B cell (primary cell): ENCODE data around the gene EYA3. TPM values are rescaled to one million over a fixed set of nuclear protein-coding genes. Genes with fewer than 3 reads are reported as not detected.

Experiments used
- ATAC-seq: fragments of 200-7000 bp; cut with Tn5 transposase; one replicate; pipeline ENCODE4 v1.10.0; 2021; ENCODE audit warnings: low read depth, mild to moderate bottlenecking, moderate number of reproducible peaks, moderate library complexity
- CTCF ChIA-PET: fragments of 350-600 bp; sonication (Branson Sonifier 250); formaldehyde crosslinking; loops from one replicate; lab custom pipeline; 2021; ENCODE audit warnings: antibody characterized with exemption, inconsistent platforms; lab: Charles Lee
- POLR2A ChIA-PET: fragments of 350-600 bp; sonication (Branson Sonifier 250); formaldehyde crosslinking; loops from one replicate; lab custom pipeline; 2021; ENCODE audit warnings: antibody characterized with exemption; lab: Charles Lee
- DNase-seq: peaks from one replicate; pipeline ENCODE4 v3.0.0; 2013
- H2AFZ ChIP-seq: 2 replicates; pipeline ENCODE4 v1.6.1; 2012; ENCODE audit warnings: mild to moderate bottlenecking, low read depth, low read length; ENCODE audit not compliant: insufficient read depth, poor library complexity, severe bottlenecking
- H3K27ac ChIP-seq, 2 donors: 1 replicate in 1 of 2; 2 replicates in 1 of 2; pipeline ENCODE4 v1.5.1; 2012 to 2013; ENCODE audit warnings: low read length in 2 of 2, mild to moderate bottlenecking in 2 of 2, moderate library complexity in 1 of 2
- H3K27me3 ChIP-seq, 4 experiments: fragments of 200-600 bp in 1 of 4; sonication (generic) in 1 of 4; replicated peaks in 1 of 4; 1 replicate in 2 of 4; 2 replicates in 2 of 4; pipeline versions ENCODE4 v1.6.1 to v1.7.0; 2013 to 2016; ENCODE audit warnings: low read length in 3 of 4, mild to moderate bottlenecking in 2 of 4, mixed read lengths in 1 of 4, moderate library complexity in 1 of 4; ENCODE audit not compliant: insufficient read depth in 4 of 4, control insufficient read depth in 3 of 4; ENCODE audit errors: control extremely low read depth in 1 of 4
- H3K36me3 ChIP-seq, 2 experiments: replicated peaks in 1 of 2; 1 replicate in 1 of 2; 2 replicates in 1 of 2; pipeline versions ENCODE4 v1.6.1 to v1.7.1; 2013; ENCODE audit warnings: low read length in 1 of 2; ENCODE audit not compliant: insufficient read depth in 2 of 2, control insufficient read depth in 1 of 2; ENCODE audit errors: control extremely low read depth in 1 of 2, extremely low read depth in 1 of 2
- H3K4me1 ChIP-seq, 2 donors: fragments of 200-600 bp in 1 of 2; sonication (generic) in 1 of 2; 1 replicate in 1 of 2; 2 replicates in 1 of 2; pipeline versions ENCODE4 v1.5.1 to v1.6.1; 2013 to 2017; ENCODE audit warnings: low read length in 2 of 2; ENCODE audit not compliant: control insufficient read depth in 2 of 2, insufficient read depth in 2 of 2
- H3K4me2 ChIP-seq: replicated peaks from 2 replicates; pipeline ENCODE3; 2012; ENCODE audit warnings: mild to moderate bottlenecking, low read depth, low read length; ENCODE audit not compliant: poor library complexity, severe bottlenecking
- H3K4me3 ChIP-seq, 5 experiments: fragments of 200-600 bp in 1 of 5; sonication (generic) in 1 of 5; 1 replicate in 3 of 5; 2 replicates in 2 of 5; pipeline versions ENCODE4 v1.5.1 to v1.7.0; 2011 to 2016; ENCODE audit warnings: low read length in 4 of 5, mild to moderate bottlenecking in 4 of 5, low read depth in 2 of 5, control low read depth in 1 of 5, moderate library complexity in 1 of 5; ENCODE audit not compliant: insufficient read depth in 1 of 5; ENCODE audit errors: control extremely low read depth in 1 of 5, extremely low read depth in 1 of 5
- H3K79me2 ChIP-seq: fragments of 200-600 bp; sonication (generic); one replicate; pipeline ENCODE4 v1.6.0; 2016; ENCODE audit warnings: low read length; ENCODE audit not compliant: control insufficient read depth, insufficient read depth
- H3K9ac ChIP-seq: fragments of 200-600 bp; sonication (generic); 2 replicates; pipeline ENCODE4 v1.6.1; 2017; ENCODE audit warnings: mild to moderate bottlenecking, low read length, moderate library complexity
- H3K9me3 ChIP-seq, 3 donors: one replicate each; pipeline versions ENCODE4 v1.6.1 to v1.7.1; 2013; ENCODE audit warnings: low read length in 2 of 3; ENCODE audit not compliant: control insufficient read depth in 2 of 3, insufficient read depth in 1 of 3; ENCODE audit errors: control extremely low read depth in 1 of 3
- H4K20me1 ChIP-seq: 2 replicates; pipeline ENCODE4 v1.6.0; 2012; ENCODE audit warnings: mild to moderate bottlenecking, low read length; ENCODE audit not compliant: insufficient read depth, control insufficient read depth, poor library complexity, severe bottlenecking
- H3K27ac Mint-ChIP-seq: one replicate; pipeline ENCODE4 v1.8.0; 2021; ENCODE audit warnings: mixed read lengths
- H3K27me3 Mint-ChIP-seq: one replicate; pipeline ENCODE4 v1.8.0; 2021; ENCODE audit warnings: mixed read lengths
- H3K4me1 Mint-ChIP-seq: one replicate; pipeline ENCODE4 v1.8.0; 2021; ENCODE audit warnings: mixed read lengths
- H3K4me3 Mint-ChIP-seq: one replicate; pipeline ENCODE4 v1.8.0; 2021; ENCODE audit warnings: mixed read lengths
- H3K9me3 Mint-ChIP-seq: one replicate; pipeline ENCODE4 v1.8.0; 2022; ENCODE audit warnings: mixed read lengths; ENCODE audit not compliant: insufficient read depth
- EZH2 ChIP-seq: IDR thresholded peaks from 2 replicates; pipeline ENCODE4 v1.6.1; 2012; ENCODE audit warnings: borderline replicate concordance, low read depth, mild to moderate bottlenecking, moderate library complexity, low read length; ENCODE audit not compliant: insufficient read depth, poor library complexity, severe bottlenecking
- WGBS: methylation state at CpG from one replicate; pipeline ENCODE4 v1.1.5; 2013; ENCODE audit warnings: missing lambda C conversion rate; ENCODE audit not compliant: insufficient coverage; 5-methylcytosine and 5-hydroxymethylcytosine counted together
- intact Hi-C: fragments of 100-400 bp; cut with micrococcal nuclease; formaldehyde crosslinking; loops from one replicate; pipeline ENCODE4 v1.10.0; 2022
- polyA plus RNA-seq: library from polyadenylated mRNA; depleted of rRNA; stranded (reverse); fragments of >200 nt; gene quantifications from 2 replicates; pipeline ENCODE4 v1.2.3, GENCODE V29; 2012
- total RNA-seq, 2 donors: library from RNA; stranded (reverse); fragments of 120-200 nt in 1 of 2; gene quantifications; 1 replicate in 1 of 2; 2 replicates in 1 of 2; pipeline versions ENCODE4 v1.2.3 to v1.2.4, GENCODE V29; 2013 to 2022
- TF ChIP-seq, protein P1 (sequence below): fragments of 200-600 bp; IDR thresholded peaks from one replicate; pipeline ENCODE4 v1.8.0; 2022; ENCODE audit warnings: antibody characterized with exemption, mild to moderate bottlenecking

The EYA3 gene
- total and polyA plus RNA-seq, 2 donors (not counting 1 experiment from before 2014, with no cell fraction given) = 14.1 to 31.3 TPM

DNA sequence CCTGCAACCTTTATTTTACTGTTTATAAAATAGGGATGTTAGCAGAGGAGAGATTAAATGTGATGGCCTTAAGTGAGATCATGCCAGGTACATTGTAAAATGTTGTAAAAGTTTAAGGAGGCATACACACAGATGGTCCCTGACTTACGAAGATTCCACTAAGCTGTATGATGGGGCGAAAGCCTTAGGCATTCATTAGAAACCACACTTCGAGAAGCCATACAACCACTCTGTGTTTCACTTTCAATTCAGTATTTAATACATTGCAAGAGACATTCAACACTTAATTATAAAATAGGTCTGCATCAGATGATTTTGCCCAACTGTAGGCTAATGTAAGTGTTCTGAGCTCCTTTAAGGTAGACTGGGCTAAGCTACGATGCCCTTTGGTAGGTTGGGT, 149.9 kb downstream of the EYA3 start:
- H3K36me3 ChIP-seq = no peaks in the 10 kb centered on the region
- 93% methylated on average over 3 of the region's 4 CpGs for WGBS
- ChIA-PET CTCF (interaction anchor here (3.2 to 4.6 kb wide), 2 partner anchors 42 to 47 kb away, joined by 12 to 22 read pairs; no protein-coding TSS in a partner anchor), POLR2A (no interaction called here)
- Mint-ChIP-seq H3K27ac (no peak overlapping the region), H3K27me3 (peaks cover 13% of the 10 kb centered on the region), H3K9me3 (no peaks in the 10 kb centered on the region), H3K4me1 (peaks cover 15% of the 10 kb centered on the region), H3K4me3 (no peak overlapping the region)
- H3K9ac ChIP-seq = no peak overlapping the region
- H3K4me3 ChIP-seq = no peak overlapping the region
- no peak overlapping the region for H2AFZ ChIP-seq
- no peaks in the 10 kb centered on the region for H3K9me3 ChIP-seq
- DNase-seq = no peak
- H3K27me3 ChIP-seq = peaks cover 0 to 19% (median 9%) of the 10 kb centered on the region in 4 experiments
- ATAC-seq = no peak
- H3K79me2 ChIP-seq = no peaks in the 10 kb centered on the region
- peaks cover 12 to 15% of the 10 kb centered on the region in 2 donors for H3K4me1 ChIP-seq
- no peak for TF ChIP-seq EZH2
- TF ChIP-seq, protein P1, sequence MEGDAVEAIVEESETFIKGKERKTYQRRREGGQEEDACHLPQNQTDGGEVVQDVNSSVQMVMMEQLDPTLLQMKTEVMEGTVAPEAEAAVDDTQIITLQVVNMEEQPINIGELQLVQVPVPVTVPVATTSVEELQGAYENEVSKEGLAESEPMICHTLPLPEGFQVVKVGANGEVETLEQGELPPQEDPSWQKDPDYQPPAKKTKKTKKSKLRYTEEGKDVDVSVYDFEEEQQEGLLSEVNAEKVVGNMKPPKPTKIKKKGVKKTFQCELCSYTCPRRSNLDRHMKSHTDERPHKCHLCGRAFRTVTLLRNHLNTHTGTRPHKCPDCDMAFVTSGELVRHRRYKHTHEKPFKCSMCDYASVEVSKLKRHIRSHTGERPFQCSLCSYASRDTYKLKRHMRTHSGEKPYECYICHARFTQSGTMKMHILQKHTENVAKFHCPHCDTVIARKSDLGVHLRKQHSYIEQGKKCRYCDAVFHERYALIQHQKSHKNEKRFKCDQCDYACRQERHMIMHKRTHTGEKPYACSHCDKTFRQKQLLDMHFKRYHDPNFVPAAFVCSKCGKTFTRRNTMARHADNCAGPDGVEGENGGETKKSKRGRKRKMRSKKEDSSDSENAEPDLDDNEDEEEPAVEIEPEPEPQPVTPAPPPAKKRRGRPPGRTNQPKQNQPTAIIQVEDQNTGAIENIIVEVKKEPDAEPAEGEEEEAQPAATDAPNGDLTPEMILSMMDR = no peak
- intact Hi-C loops = no loop called here
- H4K20me1 ChIP-seq = no peaks in the 10 kb centered on the region
- no peak overlapping the region for H3K4me2 ChIP-seq
- no peak overlapping the region for H3K27ac ChIP-seq

DNA sequence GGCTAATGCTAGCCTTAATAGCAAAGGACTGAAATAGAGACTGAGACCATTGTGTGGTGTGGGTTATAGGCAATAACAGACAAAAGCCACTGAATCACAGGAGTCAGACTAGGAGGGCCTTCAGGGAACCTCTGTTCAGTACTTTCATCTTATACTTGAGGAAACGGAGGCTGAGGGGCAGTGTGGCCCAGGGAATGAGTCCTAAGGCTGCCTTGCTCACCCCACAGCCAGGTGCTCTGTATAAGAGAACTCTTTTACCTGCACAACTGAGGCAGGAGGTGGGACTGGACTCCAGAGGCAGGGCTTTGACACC, 150.9 kb downstream of the EYA3 start:
- no peak overlapping the region for H3K4me2 ChIP-seq
- peaks cover 12 to 15% of the 10 kb centered on the region in 2 donors for H3K4me1 ChIP-seq
- no peak overlapping the region for H3K4me3 ChIP-seq
- H3K79me2 ChIP-seq = no peaks in the 10 kb centered on the region
- ATAC-seq (no peak), DNase-seq (no peak)
- H3K36me3 ChIP-seq = no peaks in the 10 kb centered on the region
- Mint-ChIP-seq H3K4me3 (no peak overlapping the region), H3K27ac (no peak overlapping the region), H3K27me3 (peaks cover 17% of the 10 kb centered on the region), H3K9me3 (no peaks in the 10 kb centered on the region), H3K4me1 (peaks cover 17% of the 10 kb centered on the region)
- TF ChIP-seq, protein P1 = no peak
- TF ChIP-seq EZH2 = no peak
- intact Hi-C loops = no loop called here
- ChIA-PET POLR2A (no interaction called here), CTCF (no interaction called here)
- H3K9ac ChIP-seq = no peak overlapping the region
- no peaks in the 10 kb centered on the region for H4K20me1 ChIP-seq
- H3K27ac ChIP-seq = no peak overlapping the region
- H2AFZ ChIP-seq = no peak overlapping the region
- WGBS = 100% methylated on average over 1 of the region's 1 CpG
- no peaks in the 10 kb centered on the region for H3K9me3 ChIP-seq
- H3K27me3 ChIP-seq = peaks cover 0 to 19% (median 9%) of the 10 kb centered on the region in 4 experiments
